ENCODE measurements around the gene STK32A.

Gene STK32A

GRCh38 chr5:147327905-147328304 is 93.1 kb downstream of the STK32A start:
- no peaks in the 10 kb centered on the region for H3K36me3 ChIP-seq
- no peak for TF ChIP-seq CTCF (IDR thresholded peaks at IDR 0.05)
- no peaks in the 10 kb centered on the region for H3K9me3 ChIP-seq
- no peaks in the 10 kb centered on the region for H3K27me3 ChIP-seq
- no peak overlapping the region for H3K27ac ChIP-seq
- H3K4me1 ChIP-seq (ENCODE audit: control insufficient read depth in 1 of 2, insufficient read depth in 1 of 2, low read depth in 1 of 2, low read length in 1 of 2) = no peaks in the 10 kb centered on the region
- no peak overlapping the region for H3K4me3 ChIP-seq (ENCODE audit: low read depth in 1 of 2, low read length in 1 of 2)

GRCh38 chr5:147332658-147333057 is 97.8 kb downstream of the STK32A start:
- Histone ChIP-seq H3K4me3 (ENCODE audit: low read depth in 1 of 2, low read length in 1 of 2) (no peak overlapping the region), H3K27ac (no peak overlapping the region), H3K4me1 (ENCODE audit: control insufficient read depth in 1 of 2, insufficient read depth in 1 of 2, low read depth in 1 of 2, low read length in 1 of 2) (no peaks in the 10 kb centered on the region), H3K27me3 (no peaks in the 10 kb centered on the region), H3K9me3 (no peaks in the 10 kb centered on the region), H3K36me3 (no peaks in the 10 kb centered on the region)
- no peak for TF ChIP-seq CTCF (IDR thresholded peaks at IDR 0.05)

GRCh38 chr5:147336876-147337275 is 102.0 kb downstream of the STK32A start:
- no peaks in the 10 kb centered on the region for H3K36me3 ChIP-seq
- no peaks in the 10 kb centered on the region for H3K27me3 ChIP-seq
- H3K4me1 ChIP-seq (ENCODE audit: control insufficient read depth in 1 of 2, insufficient read depth in 1 of 2, low read depth in 1 of 2, low read length in 1 of 2) = no peaks in the 10 kb centered on the region
- no peak overlapping the region for H3K27ac ChIP-seq
- TF ChIP-seq CTCF (IDR thresholded peaks at IDR 0.05) = no peak
- no peaks in the 10 kb centered on the region for H3K9me3 ChIP-seq
- no peak overlapping the region for H3K4me3 ChIP-seq (ENCODE audit: low read depth in 1 of 2, low read length in 1 of 2)

GRCh38 chr5:147339313-147339712 is 104.5 kb downstream of the STK32A start:
- peaks cover 11% of the 10 kb centered on the region for H3K27me3 ChIP-seq
- no peak for TF ChIP-seq CTCF (IDR thresholded peaks at IDR 0.05)
- H3K27ac ChIP-seq = no peak overlapping the region

GRCh38 chr5:147340941-147341340 is 106.1 kb downstream of the STK32A start:
- Histone ChIP-seq H3K27ac (no peak overlapping the region), H3K27me3 (peaks cover 17% of the 10 kb centered on the region), H3K4me3 (ENCODE audit: low read depth in 1 of 2, low read length in 1 of 2) (no peak overlapping the region), H3K9me3 (no peaks in the 10 kb centered on the region), H3K4me1 (ENCODE audit: control insufficient read depth in 1 of 2, insufficient read depth in 1 of 2, low read depth in 1 of 2, low read length in 1 of 2) (peaks cover 11 to 13% of the 10 kb centered on the region in 2 experiments), H3K36me3 (no peaks in the 10 kb centered on the region)
- TF ChIP-seq CTCF (IDR thresholded peaks at IDR 0.05) = no peak

More at GRCh38 chr5:147339313-147339712, 104.5 kb downstream of the STK32A start:
- Histone ChIP-seq H3K36me3 (no peaks in the 10 kb centered on the region), H3K4me3 (ENCODE audit: low read depth in 1 of 2, low read length in 1 of 2) (no peak overlapping the region), H3K9me3 (no peaks in the 10 kb centered on the region), H3K4me1 (ENCODE audit: control insufficient read depth in 1 of 2, insufficient read depth in 1 of 2, low read depth in 1 of 2, low read length in 1 of 2) (peaks cover under 1% of the 10 kb centered on the region in 2 experiments)

GRCh38 chr5:147341345-147341744 is 106.5 kb downstream of the STK32A start:
- Histone ChIP-seq H3K36me3 (no peaks in the 10 kb centered on the region), H3K4me1 (ENCODE audit: control insufficient read depth in 1 of 2, insufficient read depth in 1 of 2, low read depth in 1 of 2, low read length in 1 of 2) (peaks cover 12 to 15% of the 10 kb centered on the region in 2 experiments), H3K27ac (no peak overlapping the region)

More at GRCh38 chr5:147341345-147341744, 106.5 kb downstream of the STK32A start:
- no peak for TF ChIP-seq CTCF (IDR thresholded peaks at IDR 0.05)
- H3K4me3 ChIP-seq (ENCODE audit: low read depth in 1 of 2, low read length in 1 of 2) = no peak overlapping the region
- H3K9me3 ChIP-seq = no peaks in the 10 kb centered on the region
- peaks cover 21% of the 10 kb centered on the region for H3K27me3 ChIP-seq

All from neutrophil (primary cell).